Skin of body (tissue), 2 donors: ENCODE measurements around the gene PPP1CA. TPM values are rescaled to one million over a fixed set of nuclear protein-coding genes. Genes with fewer than 3 reads are reported as not detected.
"Not testable (repeated sequence)": the region's sequence is repeated elsewhere in the genome, so short reads cannot be mapped to it uniquely, and the experiment has no call there.

ENCODE experiments used
- DNase-seq: peaks from one replicate; lab custom pipeline; 2025; lab: John Stamatoyannopoulos, UW
- total RNA-seq: library from RNA; depleted of rRNA; stranded (reverse); fragments of >200 nt; gene quantifications from one replicate; pipeline ENCODE4 v1.2.3, GENCODE V29; 2014

Gene PPP1CA
- total RNA-seq, 1 donor from 2014 or later = 78.3 TPM

- no peak for DNase-seq
Observed at GRCh38 chr11:67435031-67435726, 33.5 kb upstream of the PPP1CA start.

- DNase-seq = no peak
Observed at GRCh38 chr11:67434395-67434881, 32.8 kb upstream of the PPP1CA start.

GRCh38 chr11:67433536-67434394 is 32.1 kb upstream of the PPP1CA start:
- DNase-seq = no peak

- DNase-seq = no peak
Observed at GRCh38 chr11:67432655-67433349, 31.1 kb upstream of the PPP1CA start.

GRCh38 chr11:67431346-67432249 is 29.9 kb upstream of the PPP1CA start:
- DNase-seq = no peak

GRCh38 chr11:67429722-67430121 is 28.1 kb upstream of the PPP1CA start:
- no peak for DNase-seq

- DNase-seq = no peak
Observed at GRCh38 chr11:67429038-67429668, 27.5 kb upstream of the PPP1CA start.

- peak; percentile 95 for DNase-seq
Observed at GRCh38 chr11:67428052-67429001, 26.7 kb upstream of the PPP1CA start, which contains the start of gene RPS6KB2. TSS of gene RPS6KB2 (plus strand) at chr11:67428494. CDS start at chr11:67428546, 52 bp downstream.

- DNase-seq = not testable (repeated sequence)
Observed at GRCh38 chr11:67427364-67427859, 25.8 kb upstream of the PPP1CA start.

- DNase-seq = no peak
Observed at GRCh38 chr11:67423891-67424613, 22.4 kb upstream of the PPP1CA start.

- DNase-seq = no peak
Observed at GRCh38 chr11:67423466-67423865, 21.8 kb upstream of the PPP1CA start.

- no peak for DNase-seq
Observed at GRCh38 chr11:67422891-67423290, 21.2 kb upstream of the PPP1CA start.

- DNase-seq = no peak
Observed at GRCh38 chr11:67421430-67422031, 19.9 kb upstream of the PPP1CA start.

- DNase-seq = peak; percentile 78
Observed at GRCh38 chr11:67420646-67421429, 19.2 kb upstream of the PPP1CA start.

- no peak for DNase-seq
Observed at GRCh38 chr11:67420147-67420645, 18.5 kb upstream of the PPP1CA start.

GRCh38 chr11:67419325-67420049 is 17.8 kb upstream of the PPP1CA start:
- no peak for DNase-seq
